Chondrocyte (in vitro differentiated cells): ENCODE measurements around the gene PLCB4. TPM values are rescaled to one million over a fixed set of nuclear protein-coding genes. Genes with fewer than 3 reads are reported as not detected.

Experiments used
- DNase-seq: peaks from one replicate; pipeline ENCODE4 v3.0.0; 2021; ENCODE audit warnings: mixed read lengths, low spot score
- H3K27ac Mint-ChIP-seq: one replicate; pipeline ENCODE4 v1.8.0; 2021; ENCODE audit warnings: mild to moderate bottlenecking, moderate library complexity, mixed read lengths; ENCODE audit not compliant: unreplicated experiment
- H3K27me3 Mint-ChIP-seq: 2 replicates; pipeline ENCODE4 v1.8.0; 2021; ENCODE audit warnings: low read depth, mixed read lengths
- H3K36me3 Mint-ChIP-seq: 2 replicates; pipeline ENCODE4 v1.8.0; 2021; ENCODE audit warnings: low read depth, mixed read lengths
- H3K4me1 Mint-ChIP-seq: 2 replicates; pipeline ENCODE4 v1.8.0; 2021; ENCODE audit warnings: low read depth, mild to moderate bottlenecking, mixed read lengths
- H3K4me3 Mint-ChIP-seq: one replicate; pipeline ENCODE4 v1.8.0; 2021; ENCODE audit warnings: mild to moderate bottlenecking, moderate library complexity, mixed read lengths; ENCODE audit not compliant: unreplicated experiment
- H3K9me3 Mint-ChIP-seq: 2 replicates; pipeline ENCODE4 v1.8.0; 2021; ENCODE audit warnings: low read depth, mixed read lengths
- total RNA-seq: library from RNA; stranded (reverse); gene quantifications from 3 replicates; pipeline ENCODE4 v1.2.1, GENCODE V29; 2021
- TF ChIP-seq, protein P1 (sequence below): fragments of 200-600 bp; sonication (generic); IDR thresholded peaks from 2 replicates; pipeline ENCODE4 v1.5.0; 2021; ENCODE audit warnings: antibody characterized with exemption, mild to moderate bottlenecking, moderate library complexity

Gene PLCB4
- total RNA-seq, 1 donor from 2014 or later: 13.3 TPM

- Mint-ChIP-seq H3K27me3 (no peaks in the 10 kb centered on the region), H3K4me3 (no peak overlapping the region), H3K27ac (no peak overlapping the region), H3K36me3 (no peaks in the 10 kb centered on the region), H3K9me3 (peaks cover 9% of the 10 kb centered on the region), H3K4me1 (peaks cover 45% of the 10 kb centered on the region)
- TF ChIP-seq, protein P1, sequence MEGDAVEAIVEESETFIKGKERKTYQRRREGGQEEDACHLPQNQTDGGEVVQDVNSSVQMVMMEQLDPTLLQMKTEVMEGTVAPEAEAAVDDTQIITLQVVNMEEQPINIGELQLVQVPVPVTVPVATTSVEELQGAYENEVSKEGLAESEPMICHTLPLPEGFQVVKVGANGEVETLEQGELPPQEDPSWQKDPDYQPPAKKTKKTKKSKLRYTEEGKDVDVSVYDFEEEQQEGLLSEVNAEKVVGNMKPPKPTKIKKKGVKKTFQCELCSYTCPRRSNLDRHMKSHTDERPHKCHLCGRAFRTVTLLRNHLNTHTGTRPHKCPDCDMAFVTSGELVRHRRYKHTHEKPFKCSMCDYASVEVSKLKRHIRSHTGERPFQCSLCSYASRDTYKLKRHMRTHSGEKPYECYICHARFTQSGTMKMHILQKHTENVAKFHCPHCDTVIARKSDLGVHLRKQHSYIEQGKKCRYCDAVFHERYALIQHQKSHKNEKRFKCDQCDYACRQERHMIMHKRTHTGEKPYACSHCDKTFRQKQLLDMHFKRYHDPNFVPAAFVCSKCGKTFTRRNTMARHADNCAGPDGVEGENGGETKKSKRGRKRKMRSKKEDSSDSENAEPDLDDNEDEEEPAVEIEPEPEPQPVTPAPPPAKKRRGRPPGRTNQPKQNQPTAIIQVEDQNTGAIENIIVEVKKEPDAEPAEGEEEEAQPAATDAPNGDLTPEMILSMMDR: no peak
- no peak for DNase-seq
Observed at GRCh38 chr20:9031991-9032390, 36.9 kb upstream of the PLCB4 start.

- DNase-seq: no peak
- H3K27me3 Mint-ChIP-seq: no peaks in the 10 kb centered on the region
- H3K9me3 Mint-ChIP-seq: peaks cover 9% of the 10 kb centered on the region
- TF ChIP-seq, protein P1: no peak
- H3K27ac Mint-ChIP-seq: no peak overlapping the region
- no peak overlapping the region for H3K4me3 Mint-ChIP-seq
- H3K36me3 Mint-ChIP-seq: no peaks in the 10 kb centered on the region
- H3K4me1 Mint-ChIP-seq: peaks cover 40% of the 10 kb centered on the region
Observed at GRCh38 chr20:9032758-9033157, 36.1 kb upstream of the PLCB4 start.

DNA sequence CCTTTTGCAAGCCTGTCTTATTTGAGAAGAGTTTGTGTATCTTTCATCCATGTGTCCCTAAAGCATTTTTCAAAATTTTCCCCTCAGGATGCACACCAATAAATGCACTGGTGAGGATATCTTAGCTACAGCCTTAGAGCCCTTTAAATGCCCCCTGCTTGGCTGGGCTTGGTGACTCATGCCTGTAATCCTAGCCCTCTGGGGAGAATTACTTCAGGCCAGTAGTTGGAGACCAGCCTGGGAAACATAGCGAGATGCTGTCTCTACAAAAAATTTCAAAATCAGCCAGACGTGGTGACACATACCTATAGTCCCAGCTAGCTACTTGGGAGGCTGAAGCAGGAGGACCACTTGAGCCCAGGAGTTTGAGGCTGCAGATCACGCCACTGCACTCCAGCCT is 33.8 kb upstream of the PLCB4 start:
- H3K27ac Mint-ChIP-seq: no peak overlapping the region
- no peak for DNase-seq
- no peaks in the 10 kb centered on the region for H3K36me3 Mint-ChIP-seq
- TF ChIP-seq, protein P1: no peak
- H3K4me3 Mint-ChIP-seq: no peak overlapping the region
- H3K27me3 Mint-ChIP-seq: no peaks in the 10 kb centered on the region
- H3K9me3 Mint-ChIP-seq: peaks cover 9% of the 10 kb centered on the region
- peaks cover 35% of the 10 kb centered on the region for H3K4me1 Mint-ChIP-seq

DNA sequence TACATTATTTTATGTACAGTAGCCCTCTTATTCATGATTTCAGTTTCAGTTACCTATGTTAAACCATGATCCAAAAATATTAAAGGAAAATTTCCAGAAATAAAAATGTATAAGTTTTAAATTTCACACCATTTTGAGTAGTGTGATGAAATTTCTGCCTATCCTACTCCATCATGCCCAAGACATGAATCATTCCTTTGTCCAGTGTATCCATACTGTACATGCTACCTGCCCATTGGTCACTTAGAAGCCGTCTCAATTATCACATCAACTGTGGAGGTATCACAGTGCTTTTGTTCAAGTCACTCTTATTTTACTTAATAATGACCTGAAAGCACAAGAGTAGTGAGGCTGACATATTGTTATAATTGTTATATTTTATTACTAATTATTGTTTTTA is 32.3 kb upstream of the PLCB4 start:
- Mint-ChIP-seq H3K27ac (no peak overlapping the region), H3K27me3 (no peaks in the 10 kb centered on the region), H3K36me3 (no peaks in the 10 kb centered on the region), H3K4me3 (no peak overlapping the region), H3K9me3 (peaks cover 9% of the 10 kb centered on the region), H3K4me1 (peaks cover 41% of the 10 kb centered on the region)
- TF ChIP-seq, protein P1: no peak
- DNase-seq: no peak

DNA sequence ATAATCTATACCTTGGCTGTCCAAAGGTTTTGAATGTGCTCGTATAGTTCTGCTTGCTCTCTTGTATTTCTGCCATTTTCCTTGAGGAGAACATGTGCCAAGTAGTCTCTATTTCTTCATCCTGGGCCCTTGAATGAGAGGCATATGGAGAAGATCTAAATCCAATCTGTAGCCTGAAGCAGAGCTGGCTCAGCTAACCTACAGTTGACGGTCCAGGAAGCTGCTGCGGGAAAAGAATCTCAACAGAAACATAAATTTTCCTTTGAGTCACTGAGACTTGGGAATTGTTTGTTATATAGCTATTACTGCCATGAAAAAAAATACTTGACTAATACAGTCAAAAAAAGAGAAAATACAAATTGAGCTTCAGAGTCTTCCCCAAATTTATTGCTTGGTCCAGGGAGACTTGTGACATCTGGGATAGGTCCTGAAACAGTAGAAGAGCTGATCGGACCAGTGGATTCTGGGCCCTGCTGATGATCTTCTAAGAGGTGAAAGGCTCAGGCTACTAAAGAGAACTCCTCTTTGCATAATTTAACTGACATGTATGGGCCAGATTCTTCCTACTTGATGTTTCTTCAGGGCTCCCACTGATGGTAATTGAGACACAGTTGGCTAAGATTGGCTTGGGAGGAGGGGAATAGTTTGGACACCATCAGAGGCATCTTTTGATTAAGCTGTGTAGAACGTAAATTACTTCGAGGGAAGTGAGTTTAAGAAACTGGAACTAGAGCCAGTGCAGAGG is 29.9 kb upstream of the PLCB4 start:
- peaks cover 7% of the 10 kb centered on the region for H3K9me3 Mint-ChIP-seq
- H3K27me3 Mint-ChIP-seq: no peaks in the 10 kb centered on the region
- no peak for DNase-seq
- no peaks in the 10 kb centered on the region for H3K36me3 Mint-ChIP-seq
- peaks cover 23% of the 10 kb centered on the region for H3K4me1 Mint-ChIP-seq
- TF ChIP-seq, protein P1: no peak
- H3K27ac Mint-ChIP-seq: no peak overlapping the region
- H3K4me3 Mint-ChIP-seq: no peak overlapping the region
